RPMI7951 (cell line): ENCODE results near the gene ZNG1C. TPM values are rescaled to one million over a fixed set of nuclear protein-coding genes. Genes with fewer than 3 reads are reported as not detected.
"Not testable (repeated sequence)": the region's sequence is repeated elsewhere in the genome, so short reads cannot be mapped to it uniquely, and the experiment has no call there.

ENCODE experiments used
- DNase-seq: peaks from one replicate; pipeline ENCODE4 v3.0.0-alpha.2; 2012; ENCODE audit warnings: low read depth
- total RNA-seq: library from RNA; depleted of rRNA; stranded (reverse); fragments of >200 nt; shearing (Covaris generic); gene quantifications from 2 replicates; pipeline ENCODE4 v1.2.3, GENCODE V29; 2014; rRNA removed

Gene ZNG1C
- total RNA-seq, 1 experiment from 2014 or later, result 21.0 TPM

DNA sequence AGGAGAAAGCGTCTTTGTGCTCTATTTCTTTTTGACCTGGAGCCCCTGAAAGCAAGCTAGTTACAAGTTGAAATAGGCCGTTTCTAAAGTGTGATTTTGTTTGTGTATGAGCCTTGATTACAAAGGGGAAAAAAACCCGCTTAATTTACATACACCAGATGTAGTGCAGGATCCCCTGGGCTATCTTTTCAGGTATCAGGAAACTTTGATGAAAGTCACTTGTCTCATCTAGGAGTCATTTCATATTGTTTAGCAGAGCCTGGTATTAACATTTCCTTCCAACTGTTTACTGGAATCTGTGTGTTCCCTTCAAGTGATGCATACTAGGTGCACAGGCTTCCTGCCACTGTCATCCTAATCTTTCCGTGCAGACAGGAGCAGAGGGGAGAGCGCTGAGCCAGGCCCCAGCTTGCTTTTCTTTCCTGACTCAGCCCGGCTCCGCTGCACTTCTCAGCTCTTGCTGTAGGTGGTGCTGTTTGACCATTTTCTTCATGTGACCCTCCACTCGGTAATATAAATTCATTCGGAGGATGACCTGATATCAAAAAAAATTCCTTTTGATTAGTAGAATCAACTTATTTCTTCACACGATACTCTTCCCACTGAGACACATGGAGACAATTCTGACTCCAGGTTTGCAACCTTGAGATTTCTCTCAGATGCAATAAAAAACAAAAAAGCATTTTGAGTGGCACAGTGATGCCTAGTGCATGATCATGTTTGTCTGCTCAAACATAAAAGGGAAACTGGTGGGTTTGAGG is 100.7 kb downstream of the ZNG1C start:
- DNase-seq, result not testable (repeated sequence)

DNA sequence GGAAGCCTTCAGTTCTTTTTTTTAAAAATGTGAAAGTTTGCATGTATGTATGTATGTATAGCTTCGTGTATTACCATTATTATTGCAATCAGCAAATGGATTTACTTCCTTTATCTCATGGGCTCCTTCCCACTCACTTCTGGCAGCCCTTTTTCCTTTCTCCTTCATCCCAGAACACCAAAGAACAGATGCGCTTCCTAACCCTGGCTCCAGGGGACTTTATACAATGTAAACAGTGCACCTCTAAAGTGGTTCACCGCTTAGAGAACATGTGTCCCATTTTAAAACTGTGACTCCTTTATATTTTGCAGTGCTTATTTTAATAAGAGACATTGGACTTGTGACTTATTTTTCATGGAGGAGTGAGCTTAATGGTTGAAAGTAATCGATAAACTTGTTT is 101.5 kb downstream of the ZNG1C start:
- not testable (repeated sequence) for DNase-seq

DNA sequence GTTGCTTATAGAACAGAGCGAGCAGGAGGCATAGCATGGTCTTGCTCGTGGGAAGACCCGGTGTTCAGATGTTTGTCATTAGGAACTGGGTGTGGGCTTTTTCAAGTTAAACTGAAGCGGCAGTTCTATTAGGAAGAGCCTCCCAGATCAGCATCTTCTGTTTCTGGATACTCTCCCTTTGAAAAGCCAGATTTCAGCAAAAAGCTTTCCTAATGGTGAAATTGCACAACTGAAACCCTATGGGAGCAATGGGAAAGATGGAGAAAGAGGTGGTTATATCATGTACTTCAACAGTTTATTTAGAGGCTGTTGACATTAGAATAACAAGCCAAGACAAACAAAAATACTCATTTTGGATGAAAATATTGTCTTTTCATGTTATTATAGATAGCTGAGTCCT is 102.2 kb downstream of the ZNG1C start:
- not testable (repeated sequence) for DNase-seq

Other genes with a start within 250 kb of the ZNG1C start
- not detected in 2 replicates for gene FOXD4L3, start 60.9 kb downstream of the ZNG1C start, total RNA-seq
- gene PGM5, start 114.6 kb downstream of the ZNG1C start, total RNA-seq, result 0.36 and 2.9 TPM in 2 replicates